SK-N-SH (cell line): Measurements from ENCODE around the gene FBXO47.

Experiments
- CHD2 ChIP-seq: fragments of 150-350 bp; IDR thresholded peaks from 2 replicates; pipeline ENCODE4 v1.6.1; 2018; ENCODE audit warnings: low read length; ENCODE audit not compliant: partially characterized antibody
- CTCF ChIP-seq: fragments of 200-600 bp; sonication (generic); IDR thresholded peaks from 2 replicates; pipeline ENCODE4 v1.6.1; 2017; ENCODE audit warnings: antibody characterized with exemption, mild to moderate bottlenecking, moderate library complexity
- EZH2phosphoT487 ChIP-seq: fragments of 200-600 bp; sonication (generic); IDR thresholded peaks from 2 replicates; pipeline ENCODE4 v1.6.1; 2017; ENCODE audit warnings: low read depth, mixed run types, mild to moderate bottlenecking, antibody characterized with exemption, moderate library complexity, borderline replicate concordance
- FOXJ3 ChIP-seq: sonication (generic); formaldehyde crosslinking; IDR thresholded peaks from 2 replicates; pipeline ENCODE4 v1.5.1; 2020; ENCODE audit warnings: mild to moderate bottlenecking, missing genetic modification reagents
- GABPA ChIP-seq: IDR thresholded peaks from 2 replicates; pipeline ENCODE4 v1.4.0; 2012; ENCODE audit warnings: low read depth, mild to moderate bottlenecking
- GATA2 ChIP-seq: sonication (generic); formaldehyde crosslinking; IDR thresholded peaks from 2 replicates; pipeline ENCODE4 v1.5.0; 2020; ENCODE audit warnings: mild to moderate bottlenecking, missing genetic modification reagents
- JUND ChIP-seq: IDR thresholded peaks from 2 replicates; pipeline ENCODE4 v1.4.0; 2012
- NRF1 ChIP-seq: IDR thresholded peaks from 2 replicates; pipeline ENCODE4 v1.6.1; 2012; ENCODE audit warnings: low read depth, mild to moderate bottlenecking, low read length
- POLR2AphosphoS5 ChIP-seq: IDR thresholded peaks from 2 replicates; pipeline ENCODE4 v1.6.1; 2012; ENCODE audit warnings: low read depth, low read length
- RAD21 ChIP-seq: IDR thresholded peaks from 2 replicates; pipeline ENCODE4 v1.6.1; 2012; ENCODE audit warnings: mild to moderate bottlenecking, low read length
- RCOR1 ChIP-seq: fragments of 150-350 bp; IDR thresholded peaks from 2 replicates; pipeline ENCODE4 v1.6.1; 2017; ENCODE audit warnings: antibody characterized with exemption, low read length
- RXRA ChIP-seq: IDR thresholded peaks from 2 replicates; pipeline ENCODE4 v1.4.0; 2012; ENCODE audit warnings: low read depth, mild to moderate bottlenecking, borderline replicate concordance
- SIN3A ChIP-seq: IDR thresholded peaks from 2 replicates; pipeline ENCODE4 v1.6.1; 2012; ENCODE audit warnings: low read depth, mild to moderate bottlenecking, low read length, moderate library complexity, borderline replicate concordance
- TCF12 ChIP-seq: IDR thresholded peaks from 2 replicates; pipeline ENCODE4 v1.4.0; 2012

DNA sequence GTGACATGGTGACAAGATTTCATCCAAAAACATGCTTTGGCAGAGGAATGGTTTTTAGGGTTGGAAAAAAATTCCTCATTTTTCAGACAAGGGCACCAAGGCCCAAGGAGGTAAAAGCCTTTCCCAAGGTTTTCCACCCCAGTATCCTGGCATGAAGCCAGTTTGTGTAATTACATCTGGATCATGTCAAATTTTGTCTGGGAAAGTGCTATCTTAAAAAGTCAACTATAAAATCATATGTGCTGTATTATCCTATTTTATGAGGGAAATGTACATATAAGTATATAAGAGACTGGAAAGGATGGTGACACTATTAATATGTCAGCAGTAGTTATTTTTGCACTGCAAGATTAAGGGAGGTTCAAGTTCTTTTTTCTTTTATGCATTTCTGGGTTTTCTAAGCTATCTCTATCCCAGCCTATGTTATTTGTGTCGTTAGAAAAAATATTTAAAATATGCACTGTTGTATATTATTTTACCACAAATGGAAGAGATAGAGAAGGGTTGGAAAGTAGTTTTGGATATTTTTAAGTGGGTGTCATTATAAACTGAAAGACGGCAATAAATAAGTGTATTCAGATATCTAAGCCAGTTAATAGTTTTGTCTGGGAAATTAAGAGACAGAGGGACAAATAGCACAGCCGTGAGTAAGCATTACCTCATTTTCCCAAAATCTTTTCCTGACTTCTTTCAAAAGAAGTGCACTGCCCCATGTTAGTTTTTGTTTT lies 13.5 kb upstream of the FBXO47 start:
- TF ChIP-seq GABPA (no peak), GATA2 (CRISPR knock-in tag) (no peak), CTCF (no peak), JUND (no peak), POLR2AphosphoS5 (no peak), SIN3A (no peak), FOXJ3 (CRISPR knock-in tag) (no peak), CHD2 (no peak), RCOR1 (no peak), EZH2phosphoT487 (no peak), RAD21 (no peak), NRF1 (no peak), RXRA (no peak), TCF12 (peak; percentile 60)
